D721Med (cell line): ENCODE results near the gene DYNLL2.
A peak's percentile ranks its signal among the peaks of the same experiment; 100 is the strongest.
"Not testable (repeated sequence)": the region's sequence is repeated elsewhere in the genome, so short reads cannot be mapped to it uniquely, and the experiment has no call there.

Source experiments
- DNase-seq: peaks from one replicate; pipeline ENCODE4 v3.0.0; 2011; ENCODE audit warnings: low spot score; ENCODE audit not compliant: insufficient read length
- FAIRE-seq: peaks from 2 replicates; lab custom pipeline; 2011; peaks lifted over from hg19 to GRCh38; lab: Jason Lieb, UNC
- CTCF ChIP-seq: IDR thresholded peaks from 2 replicates; pipeline ENCODE4 v1.5.1; 2012; ENCODE audit warnings: mild to moderate bottlenecking, control low read depth; ENCODE audit not compliant: insufficient read depth; ENCODE audit errors: missing control alignments

DYNLL2 gene

GRCh38 chr17:58082870-58083490, at the start of gene DYNLL2:
DYNLL2 (plus strand) TSS chr17:58083419; CDS start chr17:58087091, 3,672 bp downstream.
- TF ChIP-seq CTCF = no peak
- FAIRE-seq = no peak
- peak; percentile 86 for DNase-seq

DNA sequence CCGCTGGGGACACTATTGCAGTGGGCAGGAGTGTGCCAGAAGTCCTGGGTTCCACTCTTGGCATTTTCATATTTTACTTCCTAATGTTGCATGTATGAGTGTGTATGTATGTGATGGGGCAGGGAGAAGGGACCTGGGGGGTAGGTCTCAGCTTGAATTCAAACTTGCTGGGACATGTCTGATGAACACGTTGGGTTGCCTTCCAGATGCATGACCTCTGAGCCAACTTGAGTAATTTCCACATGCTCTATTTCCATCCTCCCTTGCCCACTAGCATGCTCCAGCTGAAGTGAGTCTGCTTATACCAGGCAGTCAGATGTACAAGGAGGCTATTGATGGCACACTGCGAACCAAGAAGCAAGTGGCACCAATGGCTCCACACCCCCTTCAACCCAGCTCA, 43.2 kb upstream of the DYNLL2 start:
- no peak for DNase-seq
- FAIRE-seq = no peak
- TF ChIP-seq CTCF = no peak

DNA sequence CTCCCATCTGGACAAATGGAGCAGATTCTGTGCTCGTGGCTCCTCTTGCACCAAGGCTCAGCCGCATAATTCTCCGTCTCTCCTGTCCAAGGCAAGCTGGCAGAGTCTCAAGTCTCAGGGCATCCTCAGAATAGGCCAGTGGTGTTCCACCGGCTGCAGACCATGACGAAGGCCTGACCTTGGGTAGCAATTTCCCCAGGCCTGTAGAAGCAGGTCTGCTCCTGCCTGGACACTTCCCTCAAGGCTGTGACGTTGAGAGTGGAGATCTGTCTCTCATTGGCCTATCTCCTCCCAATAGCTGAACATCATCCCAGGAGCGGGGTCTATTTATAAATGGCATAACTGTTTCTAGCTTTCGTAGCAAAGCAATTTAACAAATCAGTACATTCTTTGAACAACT, 42.8 kb upstream of the DYNLL2 start:
- FAIRE-seq (no peak), DNase-seq (no peak)
- TF ChIP-seq CTCF = no peak

- DNase-seq (no peak), FAIRE-seq (no peak)
- no peak for TF ChIP-seq CTCF
Observed at GRCh38 chr17:58041161-58041560, 42.1 kb upstream of the DYNLL2 start.

GRCh38 chr17:58043221-58044181, 39.7 kb upstream of the DYNLL2 start:
- no peak for FAIRE-seq
- no peak for TF ChIP-seq CTCF
- no peak for DNase-seq

- not testable (repeated sequence) for FAIRE-seq, DNase-seq
Observed at GRCh38 chr17:58044256-58044655, 39.0 kb upstream of the DYNLL2 start.

- DNase-seq = no peak
- FAIRE-seq = no peak
- no peak for TF ChIP-seq CTCF
Observed at GRCh38 chr17:58046239-58047094, 36.8 kb upstream of the DYNLL2 start.
